CD4-positive, alpha-beta T cell treated with Interleukin-10 for 1 hour (primary cell): ENCODE data around the gene TMEM121B.

Experiments used
- DNase-seq: peaks from one replicate; pipeline ENCODE4 v3.0.0-alpha.2; 2020

The TMEM121B gene

GRCh38 chr22:17109976-17110375 lies 11.2 kb downstream of the TMEM121B start:
- no peak for DNase-seq

GRCh38 chr22:17109113-17109865 lies 11.9 kb downstream of the TMEM121B start:
- DNase-seq: no peak

- no peak for DNase-seq
Measured at GRCh38 chr22:17108256-17109112, 12.7 kb downstream of the TMEM121B start.

- DNase-seq: no peak
Measured at GRCh38 chr22:17107547-17107810, 13.7 kb downstream of the TMEM121B start.

GRCh38 chr22:17106785-17107546 lies 14.2 kb downstream of the TMEM121B start:
- DNase-seq: no peak

GRCh38 chr22:17106161-17106784 lies 14.9 kb downstream of the TMEM121B start:
- DNase-seq: no peak

GRCh38 chr22:17105143-17106129 lies 15.7 kb downstream of the TMEM121B start:
- no peak for DNase-seq

- DNase-seq: no peak
Measured at GRCh38 chr22:17104336-17104935, 16.7 kb downstream of the TMEM121B start.

- DNase-seq: no peak
Measured at GRCh38 chr22:17103351-17103750, 17.8 kb downstream of the TMEM121B start.

GRCh38 chr22:17102297-17102667 lies 18.9 kb downstream of the TMEM121B start:
- no peak for DNase-seq

- no peak for DNase-seq
Measured at GRCh38 chr22:17101475-17102296, 19.5 kb downstream of the TMEM121B start.

- DNase-seq: no peak
Measured at GRCh38 chr22:17100621-17101020, 20.5 kb downstream of the TMEM121B start.

- peak; percentile 42 for DNase-seq
Measured at GRCh38 chr22:17098379-17098819, 22.8 kb downstream of the TMEM121B start.

GRCh38 chr22:17097701-17098100 lies 23.5 kb downstream of the TMEM121B start:
- no peak for DNase-seq

GRCh38 chr22:17097062-17097461 lies 24.1 kb downstream of the TMEM121B start:
- no peak for DNase-seq

- no peak for DNase-seq
Measured at GRCh38 chr22:17096071-17096470, 25.1 kb downstream of the TMEM121B start.

GRCh38 chr22:17095538-17095937 lies 25.6 kb downstream of the TMEM121B start:
- DNase-seq: no peak

- no peak for DNase-seq
Measured at GRCh38 chr22:17093081-17093480, 28.1 kb downstream of the TMEM121B start.

GRCh38 chr22:17091851-17092250 lies 29.3 kb downstream of the TMEM121B start:
- DNase-seq: no peak

GRCh38 chr22:17090550-17090949 lies 30.6 kb downstream of the TMEM121B start:
- DNase-seq: no peak
